Small intestine (tissue), 7 donors: ENCODE measurements around the gene INO80D. TPM values are rescaled to one million over a fixed set of nuclear protein-coding genes. Genes with fewer than 3 reads are reported as not detected.
A peak's percentile ranks its signal among the peaks of the same experiment; 100 is the strongest.
"Not testable (repeated sequence)": the region's sequence is repeated elsewhere in the genome, so short reads cannot be mapped to it uniquely, and the experiment has no call there.

Experiments used
- DNase-seq, 2 donors: peaks; one replicate each; pipeline versions ENCODE4 v3.0.0 to v3.0.0-alpha.2; 2013
- FAIRE-seq: peaks from 2 replicates; lab custom pipeline; 2012; peaks lifted over from hg19 to GRCh38; lab: Jason Lieb, UNC
- H3K27ac ChIP-seq, 3 donors: one replicate each; pipeline ENCODE4 v1.5.1; 2013; ENCODE audit warnings: low read length in 2 of 3, mild to moderate bottlenecking in 2 of 3, control low read depth in 1 of 3, inconsistent platforms in 1 of 3, low read depth in 1 of 3, moderate library complexity in 1 of 3
- H3K27me3 ChIP-seq, 3 donors: one replicate each; pipeline ENCODE4 v1.6.1; 2013; ENCODE audit warnings: low read length in 3 of 3, inconsistent platforms in 1 of 3; ENCODE audit not compliant: control insufficient read depth in 3 of 3, insufficient read depth in 3 of 3
- H3K36me3 ChIP-seq, 3 donors: one replicate each; pipeline ENCODE4 v1.6.1; 2013; ENCODE audit warnings: low read length in 3 of 3, inconsistent platforms in 1 of 3, low read depth in 1 of 3, mild to moderate bottlenecking in 1 of 3, moderate library complexity in 1 of 3; ENCODE audit not compliant: control insufficient read depth in 3 of 3, insufficient read depth in 2 of 3
- H3K4me1 ChIP-seq, 3 donors: one replicate each; pipeline ENCODE4 v1.6.1; 2013; ENCODE audit warnings: low read length in 2 of 3, inconsistent platforms in 1 of 3, low read depth in 1 of 3, mild to moderate bottlenecking in 1 of 3, moderate library complexity in 1 of 3; ENCODE audit not compliant: control insufficient read depth in 3 of 3, insufficient read depth in 2 of 3
- H3K4me3 ChIP-seq, 3 donors: one replicate each; pipeline ENCODE4 v1.5.1; 2013; ENCODE audit warnings: low read length in 3 of 3, control low read depth in 1 of 3, inconsistent platforms in 1 of 3, low read depth in 1 of 3, mild to moderate bottlenecking in 1 of 3, moderate library complexity in 1 of 3
- H3K9me3 ChIP-seq, 2 donors: one replicate each; pipeline ENCODE4 v1.6.1; 2013; ENCODE audit warnings: low read depth in 1 of 2, low read length in 1 of 2; ENCODE audit not compliant: control insufficient read depth in 2 of 2, insufficient read depth in 1 of 2
- WGBS, 3 donors: extraction: QIAGEN DNeasy Blood & Tissue Kit; methylation state at CpG; one replicate each; pipeline ENCODE4 v1.1.7; 2013; 5-methylcytosine and 5-hydroxymethylcytosine counted together
- polyA plus RNA-seq, 4 donors: library from polyadenylated mRNA; stranded (reverse) in 3 of 4; unstranded in 1 of 4; fragments of 200-250 nt in 3 of 4; fragments of 120-200 nt in 1 of 4; gene quantifications; one replicate each; pipeline versions ENCODE4 v1.2.1 to v1.2.3, GENCODE V29; 2013
- donor health status: healthy with polysubstance abuse.
- donor health status: control.
- donor health status: control.
- donor health status: Bipolar disorder and iron deficiency.
- donor health status: healthy.

Gene INO80D
- polyA plus RNA-seq, 4 donors, result 1.6 to 11.6 (median 2.3) TPM

DNA sequence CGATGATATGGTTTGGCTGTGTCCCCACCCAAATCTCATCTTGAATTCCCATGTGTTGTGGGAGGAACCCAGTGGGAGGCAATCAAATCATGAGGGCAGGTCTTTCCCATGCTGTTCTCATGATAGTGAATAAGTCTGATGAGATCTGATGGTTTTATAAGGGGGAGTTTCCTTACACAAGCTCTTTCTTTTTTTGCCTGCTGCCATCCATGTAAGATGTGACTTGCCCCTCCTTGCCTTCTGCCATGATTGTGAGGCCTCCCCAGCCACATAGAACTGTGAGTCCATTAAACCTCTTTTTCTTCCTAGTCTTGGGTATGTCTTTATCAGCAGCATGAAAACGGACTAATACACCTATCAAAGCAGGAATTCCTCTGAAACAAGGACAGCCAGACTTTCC is 107.2 kb downstream of the INO80D start:
- not testable (repeated sequence) for FAIRE-seq, H3K4me3 ChIP-seq, H3K27me3 ChIP-seq, H3K27ac ChIP-seq, H3K36me3 ChIP-seq, DNase-seq
- H3K9me3 ChIP-seq, result peaks cover 0 to 18% of the 10 kb centered on the region in 2 donors
- WGBS, 3 donors, result 82 to 91% (median 83%) methylated on average over 2 of the region's 2 CpGs
- H3K4me1 ChIP-seq, result peaks cover 2 to 40% (median 6%) of the 10 kb centered on the region in 3 donors

GRCh38 chr2:205977699-205978098 is 108.3 kb downstream of the INO80D start:
- 87 to 93% (median 87%) methylated on average over 7 of the region's 7 CpGs for WGBS, 3 donors
- not testable (repeated sequence) for H3K27me3 ChIP-seq, DNase-seq, H3K27ac ChIP-seq, H3K4me3 ChIP-seq, FAIRE-seq, H3K36me3 ChIP-seq
- H3K4me1 ChIP-seq, result peaks cover 2 to 40% (median 6%) of the 10 kb centered on the region in 3 donors
- peaks cover 0 to 18% of the 10 kb centered on the region in 2 donors for H3K9me3 ChIP-seq

DNA sequence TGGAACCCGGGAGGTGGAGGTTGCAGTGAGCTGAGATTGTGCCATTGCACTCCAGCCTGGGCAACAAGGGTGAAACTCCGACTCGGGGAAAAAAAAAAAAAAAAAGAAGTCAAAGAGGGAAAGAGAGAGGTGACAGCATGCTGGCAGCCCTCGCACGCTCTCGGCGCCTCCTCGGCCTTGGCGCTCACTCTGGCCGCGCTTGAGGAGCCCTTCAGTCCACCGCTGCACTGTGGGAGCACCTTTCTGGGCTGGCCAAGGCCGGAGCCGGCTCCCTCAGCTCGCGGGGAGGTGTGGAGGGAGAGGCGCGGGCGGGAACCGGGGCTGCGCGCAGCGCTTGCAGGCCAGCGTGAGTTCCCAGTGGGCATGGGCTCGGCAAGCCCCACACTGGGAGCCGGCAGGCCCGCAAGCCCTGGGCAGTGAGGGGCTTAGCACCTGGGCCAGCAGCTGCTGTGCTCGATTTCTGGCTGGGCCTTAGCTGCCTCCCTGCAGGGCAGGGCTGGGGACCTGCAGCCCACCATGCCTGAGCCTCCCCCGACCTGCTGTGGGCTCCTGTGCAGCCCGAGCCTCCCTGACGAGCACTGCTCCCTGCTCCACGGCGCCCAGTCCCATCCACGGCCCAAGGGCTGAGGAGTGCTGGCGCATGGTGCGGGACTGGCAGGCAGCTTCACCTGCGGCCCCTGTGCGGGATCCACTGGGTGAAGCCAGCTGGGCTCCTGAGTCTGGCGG is 108.9 kb downstream of the INO80D start:
- not testable (repeated sequence) for H3K27me3 ChIP-seq, H3K36me3 ChIP-seq, H3K4me3 ChIP-seq, FAIRE-seq, DNase-seq
- 92 to 98% (median 95%) methylated on average over 30 to 39 of the region's 39 CpGs for WGBS, 3 donors
- Histone ChIP-seq H3K4me1 (peaks cover 2 to 43% (median 6%) of the 10 kb centered on the region in 3 donors), H3K9me3 (peaks cover 0 to 18% of the 10 kb centered on the region in 2 donors), H3K27ac (peak overlapping the region in 1 of 3 donors; percentile 84)

GRCh38 chr2:205976120-205976814 is 109.7 kb downstream of the INO80D start:
- H3K9me3 ChIP-seq, result peaks cover 0 to 18% of the 10 kb centered on the region in 2 donors
- no peak overlapping the region for H3K4me3 ChIP-seq
- DNase-seq (no peak), FAIRE-seq (no peak)
- peaks cover 2 to 41% (median 6%) of the 10 kb centered on the region in 3 donors for H3K4me1 ChIP-seq
- H3K36me3 ChIP-seq, result peaks cover 0 to 2% (median 0%) of the 10 kb centered on the region in 3 donors
- WGBS, 3 donors, result 76 to 86% (median 81%) methylated on average over 19 of the region's 19 CpGs
- peak overlapping the region; percentile 42 to 84 (median 74) for H3K27ac ChIP-seq
- H3K27me3 ChIP-seq, result no peaks in the 10 kb centered on the region

DNA sequence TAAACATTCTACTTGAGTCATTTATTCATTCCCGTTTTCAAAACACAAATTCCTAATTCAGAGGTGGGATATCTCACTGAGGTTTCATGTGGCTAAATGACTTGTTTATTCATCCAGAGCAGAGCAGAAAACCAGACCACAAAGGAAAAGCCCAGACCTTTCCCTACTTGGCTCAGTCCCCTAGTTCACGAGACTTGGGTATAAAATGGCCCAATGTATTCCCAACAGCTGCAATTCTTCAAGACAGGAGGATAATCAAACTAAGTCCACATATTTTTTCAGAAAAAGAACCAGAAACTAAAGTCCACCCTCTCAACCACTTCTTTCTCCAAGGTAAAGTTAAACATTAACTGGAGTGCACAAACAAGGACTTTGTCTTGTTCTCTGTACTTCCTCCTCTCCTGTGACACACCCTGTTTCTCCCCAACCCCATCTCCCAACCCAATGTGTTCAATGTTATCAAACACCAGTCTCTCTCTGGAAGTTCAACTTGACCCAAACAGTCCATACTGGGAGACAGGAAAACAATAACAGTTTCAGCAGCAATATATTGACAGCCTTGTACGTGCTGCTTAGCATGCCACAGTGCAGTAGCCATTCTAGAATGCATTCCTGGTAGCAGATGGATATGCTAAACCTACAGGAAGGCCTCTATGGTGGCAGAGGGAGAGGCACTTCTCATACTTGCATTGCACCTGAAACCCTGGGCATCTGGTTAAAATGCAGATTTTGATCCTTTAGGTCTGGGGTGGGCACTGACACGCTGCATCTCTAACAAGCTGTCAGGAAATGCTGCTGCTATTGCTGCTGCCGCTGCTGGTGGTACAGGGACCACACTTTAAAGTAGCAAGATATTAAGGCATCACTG is 110.7 kb downstream of the INO80D start:
- 13 to 35% (median 27%) methylated on average over 5 of the region's 5 CpGs for WGBS, 3 donors
- no peaks in the 10 kb centered on the region for H3K27me3 ChIP-seq
- FAIRE-seq (peak; percentile 81), DNase-seq (peak; percentile 94 to 99)
- peaks cover 2 to 41% (median 6%) of the 10 kb centered on the region in 3 donors for H3K4me1 ChIP-seq
- no peak overlapping the region for H3K4me3 ChIP-seq
- peaks cover 0 to 2% (median 0%) of the 10 kb centered on the region in 3 donors for H3K36me3 ChIP-seq
- peaks cover 0 to 18% of the 10 kb centered on the region in 2 donors for H3K9me3 ChIP-seq
- H3K27ac ChIP-seq, result peak overlapping the region; percentile 82 to 93 (median 84)

GRCh38 chr2:205972113-205972512 is 113.9 kb downstream of the INO80D start:
- Histone ChIP-seq H3K27ac (peak overlapping the region in 1 of 3 donors; percentile 11), H3K4me3 (no peak overlapping the region), H3K27me3 (no peaks in the 10 kb centered on the region), H3K9me3 (no peaks in the 10 kb centered on the region), H3K4me1 (peaks cover 2 to 38% (median 6%) of the 10 kb centered on the region in 3 donors), H3K36me3 (no peaks in the 10 kb centered on the region)
- FAIRE-seq (no peak), DNase-seq (peak; percentile 51 to 59)
- 29 to 73% (median 64%) methylated on average over 1 of the region's 1 CpG for WGBS, 3 donors

- Histone ChIP-seq H3K36me3 (no peaks in the 10 kb centered on the region), H3K4me1 (peaks cover 0 to 20% (median 0%) of the 10 kb centered on the region in 3 donors), H3K9me3 (no peaks in the 10 kb centered on the region), H3K4me3 (no peak overlapping the region), H3K27me3 (no peaks in the 10 kb centered on the region), H3K27ac (no peak overlapping the region)
- no peak for FAIRE-seq
- no peak for DNase-seq
- 76 to 86% (median 80%) methylated on average over 5 of the region's 5 CpGs for WGBS, 3 donors
Measured at GRCh38 chr2:205970348-205970747, 115.6 kb downstream of the INO80D start.

DNA sequence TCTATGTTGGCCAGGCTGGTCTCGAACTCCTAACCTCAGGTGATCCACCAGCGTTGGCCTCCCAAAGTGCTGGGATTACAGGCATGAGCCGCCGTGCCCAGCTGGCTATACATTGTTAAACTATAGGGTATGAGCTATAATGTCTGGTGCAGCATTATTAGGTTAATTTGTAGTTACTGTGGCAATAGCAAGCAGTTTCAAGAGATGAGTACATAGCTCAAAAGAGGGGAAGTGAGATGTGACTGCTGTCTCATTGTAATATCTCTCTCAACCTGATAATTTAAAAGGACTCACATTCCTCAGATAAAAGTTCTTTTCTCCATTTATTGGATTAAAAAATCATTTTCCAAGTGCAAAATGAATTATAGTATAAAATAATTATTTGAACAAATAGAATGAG is 116.4 kb downstream of the INO80D start:
- FAIRE-seq (no peak), DNase-seq (no peak)
- Histone ChIP-seq H3K9me3 (no peaks in the 10 kb centered on the region), H3K4me3 (no peak overlapping the region), H3K36me3 (no peaks in the 10 kb centered on the region), H3K4me1 (peaks cover 0 to 20% (median 0%) of the 10 kb centered on the region in 3 donors), H3K27ac (no peak overlapping the region), H3K27me3 (no peaks in the 10 kb centered on the region)
- 87 to 93% (median 89%) methylated on average over 4 of the region's 4 CpGs for WGBS, 3 donors
